Breast epithelium (tissue), 4 donors: ENCODE measurements around the gene NLGN4X. TPM values are rescaled to one million over a fixed set of nuclear protein-coding genes. Genes with fewer than 3 reads are reported as not detected.

Source experiments
- DNase-seq, 2 donors: peaks; one replicate each; pipeline ENCODE4 v3.0.0-alpha.2; 2019; ENCODE audit warnings: low spot score in 2 of 2
- H3K27ac ChIP-seq, 2 donors: fragments of 200-600 bp; sonication (generic) in 1 of 2; one replicate each; pipeline ENCODE4 v1.5.1; 2016 to 2019; ENCODE audit warnings: mild to moderate bottlenecking in 1 of 2
- H3K27me3 ChIP-seq, 2 donors: fragments of 200-600 bp; sonication (generic) in 1 of 2; one replicate each; pipeline versions ENCODE4 v1.5.1 to v1.6.0; 2017 to 2019; ENCODE audit warnings: control low read depth in 1 of 2, mild to moderate bottlenecking in 1 of 2
- H3K36me3 ChIP-seq: fragments of 200-600 bp; one replicate; pipeline ENCODE4 v1.5.1; 2019
- H3K4me1 ChIP-seq, 2 donors: fragments of 200-600 bp; sonication (generic); one replicate each; pipeline ENCODE4 v1.5.1; 2016 to 2019; ENCODE audit warnings: control low read depth in 1 of 2
- H3K4me3 ChIP-seq, 3 donors: fragments of 200-600 bp; sonication (generic); 1 replicate in 2 of 3; 2 replicates in 1 of 3; pipeline ENCODE4 v1.5.1; 2016 to 2019; ENCODE audit warnings: mild to moderate bottlenecking in 3 of 3, moderate library complexity in 2 of 3
- H3K9me3 ChIP-seq, 2 donors: fragments of 200-600 bp; sonication (generic) in 1 of 2; one replicate each; pipeline ENCODE4 v1.5.1; 2016 to 2019; ENCODE audit warnings: control low read depth in 1 of 2
- CTCF ChIP-seq, 3 donors: fragments of 450-650 bp; IDR thresholded peaks; one replicate each; pipeline ENCODE4 v1.5.1; 2016 to 2017; ENCODE audit warnings: antibody characterized with exemption in 3 of 3, mild to moderate bottlenecking in 3 of 3, moderate library complexity in 3 of 3
- POLR2A ChIP-seq: fragments of 450-650 bp; IDR thresholded peaks from one replicate; pipeline ENCODE4 v1.6.1; 2016; ENCODE audit warnings: antibody characterized with exemption, mild to moderate bottlenecking, moderate library complexity
- POLR2AphosphoS5 ChIP-seq, 3 donors: sonication (generic); formaldehyde crosslinking; IDR thresholded peaks; one replicate each; pipeline ENCODE4 v1.6.1; 2017; ENCODE audit warnings: antibody characterized with exemption in 3 of 3
- intact Hi-C: fragments of 100-400 bp; cut with DNase I; formaldehyde crosslinking; loops from one replicate; pipeline ENCODE4 v1.15.1; 2023; ENCODE audit warnings: low total_unique reads
- total RNA-seq, 3 donors: library from RNA; depleted of rRNA; stranded (reverse); fragments of >200 nt; gene quantifications; one replicate each; pipeline ENCODE4 v1.1.0, GENCODE V29; 2016

NLGN4X gene
- total RNA-seq, 3 donors from 2014 or later: 0.64 to 8.6 (median 2.0) TPM

DNA sequence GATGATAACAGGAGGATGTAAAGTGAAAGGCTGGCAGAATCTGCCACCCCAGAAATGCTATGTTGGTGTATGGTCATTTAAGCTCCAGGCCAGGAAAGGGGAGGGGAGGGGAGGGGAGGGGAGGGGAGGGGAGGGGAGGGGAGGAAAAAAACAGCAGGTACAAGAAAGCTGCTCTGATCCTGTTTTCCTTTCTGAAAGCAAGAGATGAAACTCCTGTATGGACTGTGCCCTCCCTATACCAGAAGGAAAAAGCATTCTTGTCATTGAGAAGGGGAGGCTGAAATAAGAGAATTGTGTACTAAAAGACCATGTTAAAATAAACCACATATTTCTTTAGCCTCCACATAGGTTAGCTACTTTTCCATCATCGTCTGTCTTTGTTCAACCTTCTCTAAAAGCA is 179.5 kb downstream of the NLGN4X start:
- Histone ChIP-seq H3K4me1 (no peaks in the 10 kb centered on the region), H3K4me3 (no peak overlapping the region), H3K27ac (no peak overlapping the region), H3K9me3 (no peaks in the 10 kb centered on the region), H3K36me3 (no peaks in the 10 kb centered on the region), H3K27me3 (no peaks in the 10 kb centered on the region)
- intact Hi-C loops: no loop called here
- no peak for TF ChIP-seq POLR2AphosphoS5 (IDR thresholded peaks at IDR 0.05)
- no peak for TF ChIP-seq POLR2A
- no peak for TF ChIP-seq CTCF (IDR thresholded peaks at IDR 0.05)
- DNase-seq: no peak

DNA sequence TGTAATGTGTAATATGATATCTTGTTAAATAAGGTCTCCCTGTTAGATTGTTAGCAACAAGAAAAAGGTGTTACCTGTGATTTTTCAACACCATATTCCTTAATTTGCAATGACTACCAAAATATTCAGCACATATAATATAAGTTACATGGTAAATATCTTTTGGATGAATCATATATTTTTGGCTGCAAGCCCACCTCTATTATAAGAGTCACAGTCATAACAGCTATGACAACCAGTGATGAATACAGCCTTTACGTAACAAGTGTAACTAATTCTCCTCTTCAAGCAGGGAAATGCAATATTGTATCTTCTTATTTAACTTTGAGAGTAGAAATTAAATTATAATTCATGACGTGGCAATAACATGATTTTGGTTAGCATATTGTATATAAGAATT is 187.0 kb downstream of the NLGN4X start:
- Histone ChIP-seq H3K4me1 (no peaks in the 10 kb centered on the region), H3K9me3 (peaks cover 0 to 24% of the 10 kb centered on the region in 2 donors), H3K27me3 (no peaks in the 10 kb centered on the region), H3K4me3 (no peak overlapping the region), H3K27ac (no peak overlapping the region), H3K36me3 (no peaks in the 10 kb centered on the region)
- no peak for TF ChIP-seq POLR2A
- no peak for TF ChIP-seq POLR2AphosphoS5 (IDR thresholded peaks at IDR 0.05)
- TF ChIP-seq CTCF (IDR thresholded peaks at IDR 0.05): no peak
- intact Hi-C loops: no loop called here
- no peak for DNase-seq

DNA sequence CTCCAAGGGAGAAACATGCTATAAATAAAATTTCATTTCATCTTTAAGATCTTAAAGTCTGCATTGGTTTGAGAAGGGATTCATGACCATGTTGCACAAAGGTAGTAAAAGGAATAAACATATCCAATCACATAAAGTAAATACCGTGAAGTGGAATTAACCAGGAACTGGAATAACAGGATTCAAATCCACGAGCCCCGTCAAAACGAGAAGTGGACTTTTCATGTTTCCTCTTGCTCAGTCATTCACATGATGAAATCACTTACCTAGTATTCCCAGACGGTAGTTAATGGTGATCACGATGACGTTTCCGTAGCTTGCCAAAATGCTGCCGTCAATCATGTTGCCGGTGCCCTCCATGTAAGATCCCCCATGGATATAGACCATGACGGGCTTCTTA is 199.7 kb downstream of the NLGN4X start:
- Histone ChIP-seq H3K4me1 (no peaks in the 10 kb centered on the region), H3K27me3 (no peaks in the 10 kb centered on the region), H3K4me3 (no peak overlapping the region), H3K9me3 (no peaks in the 10 kb centered on the region), H3K36me3 (no peaks in the 10 kb centered on the region), H3K27ac (no peak overlapping the region)
- intact Hi-C loops: no loop called here
- TF ChIP-seq CTCF (IDR thresholded peaks at IDR 0.05) (no peak), POLR2AphosphoS5 (IDR thresholded peaks at IDR 0.05) (no peak), POLR2A (no peak)
- DNase-seq: no peak

- no peak overlapping the region for H3K4me3 ChIP-seq
- no peak for TF ChIP-seq POLR2AphosphoS5 (IDR thresholded peaks at IDR 0.05)
- TF ChIP-seq POLR2A: no peak
- TF ChIP-seq CTCF (IDR thresholded peaks at IDR 0.05): no peak
- no peaks in the 10 kb centered on the region for H3K9me3 ChIP-seq
- no peaks in the 10 kb centered on the region for H3K36me3 ChIP-seq
- H3K27ac ChIP-seq: no peak overlapping the region
- no peak for DNase-seq
- no peaks in the 10 kb centered on the region for H3K4me1 ChIP-seq
- intact Hi-C loops: no loop called here
- no peaks in the 10 kb centered on the region for H3K27me3 ChIP-seq
Observed at GRCh38 chrX:6026980-6027379, 201.7 kb downstream of the NLGN4X start.

DNA sequence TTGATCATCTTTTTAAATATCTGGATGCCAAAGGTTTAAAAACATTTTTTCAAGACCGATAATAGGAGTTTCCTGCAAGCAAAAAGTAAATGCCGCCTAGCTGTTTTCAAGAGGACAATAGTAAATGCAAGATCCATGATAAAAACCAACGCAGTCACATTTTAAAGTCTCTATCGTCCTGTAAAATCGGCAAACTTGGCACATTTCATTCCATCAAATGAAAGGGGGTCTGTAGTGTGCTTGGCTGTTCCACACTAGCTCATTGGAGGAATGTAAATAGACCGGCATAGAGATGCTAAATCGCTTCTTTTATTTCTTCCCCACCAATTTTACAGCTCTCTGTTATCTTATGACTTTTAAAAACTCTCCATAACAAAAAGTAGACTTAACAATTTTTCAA is 202.2 kb downstream of the NLGN4X start:
- Histone ChIP-seq H3K9me3 (no peaks in the 10 kb centered on the region), H3K4me3 (no peak overlapping the region), H3K27me3 (no peaks in the 10 kb centered on the region), H3K27ac (no peak overlapping the region), H3K36me3 (no peaks in the 10 kb centered on the region), H3K4me1 (no peaks in the 10 kb centered on the region)
- no peak for DNase-seq
- no peak for TF ChIP-seq POLR2A
- TF ChIP-seq CTCF (IDR thresholded peaks at IDR 0.05): no peak
- no peak for TF ChIP-seq POLR2AphosphoS5 (IDR thresholded peaks at IDR 0.05)
- intact Hi-C loops: no loop called here
